HepG2 (cell line): ENCODE results near the gene AP5Z1. TPM values are rescaled to one million over a fixed set of nuclear protein-coding genes. Genes with fewer than 3 reads are reported as not detected.
A peak's percentile ranks its signal among the peaks of the same experiment; 100 is the strongest.

ENCODE experiments used
- ATAC-seq: fragments of 200-7000 bp; cut with Tn5 transposase; 3 replicates; pipeline ENCODE4 v1.9.1; 2020; ENCODE audit warnings: mild to moderate bottlenecking, moderate library complexity
- BruUV-seq: library from RNA; stranded (reverse); fragments of 400-500 nt; replicated peaks from 2 replicates; lab custom pipeline; 2021; lab: Mats Ljungman, UMichigan
- CTCF ChIA-PET: fragments of 300-600 bp; formaldehyde crosslinking; extraction: SDS; loops from one replicate; lab custom pipeline; 2021; ENCODE audit warnings: low total read pairs, inconsistent platforms, low intra/inter-chr PET ratio; lab: Yijun Ruan, JAX
- POLR2A ChIA-PET: fragments of 350-600 bp; sonication (Branson Sonifier 250); formaldehyde crosslinking; loops from one replicate; lab custom pipeline; 2020; ENCODE audit warnings: antibody characterized with exemption, inconsistent platforms; lab: Yijun Ruan, JAX
- DNase-seq: peaks from one replicate; pipeline ENCODE4 v3.0.0-alpha.2; 2015; ENCODE audit warnings: low spot score
- FAIRE-seq: peaks from 3 replicates; lab custom pipeline; 2011; peaks lifted over from hg19 to GRCh38; lab: Jason Lieb, UNC
- H2AFZ ChIP-seq: one replicate; pipeline ENCODE4 v1.6.1; 2011; ENCODE audit warnings: low read length, inconsistent platforms
- H3K27ac ChIP-seq: fragments of 300-600 bp; 3 replicates; pipeline ENCODE4 v1.8.0; 2011; ENCODE audit warnings: mixed run types, mild to moderate bottlenecking, mixed read lengths, low read length, inconsistent platforms; ENCODE audit not compliant: insufficient read depth; ENCODE audit errors: extremely low read length
- H3K27me3 ChIP-seq, 2 experiments: fragments of 200-600 bp in 1 of 2; 2 replicates in 1 of 2; 3 replicates in 1 of 2; pipeline versions ENCODE4 v1.6.0 to v1.8.0; 2011; ENCODE audit warnings: low read length in 2 of 2, mild to moderate bottlenecking in 2 of 2, moderate library complexity in 2 of 2, inconsistent platforms in 1 of 2; ENCODE audit not compliant: insufficient read depth in 2 of 2, control insufficient read depth in 1 of 2
- H3K36me3 ChIP-seq, 2 experiments: fragments of 200-600 bp in 1 of 2; replicated peaks in 1 of 2; 2 replicates in 1 of 2; 3 replicates in 1 of 2; pipeline versions ENCODE4 v1.5.1 to v1.8.0; 2011; ENCODE audit warnings: low read length in 2 of 2, inconsistent platforms in 1 of 2; ENCODE audit not compliant: insufficient read depth in 2 of 2, control insufficient read depth in 1 of 2
- H3K4me1 ChIP-seq: 2 replicates; pipeline ENCODE4 v1.5.1; 2012; ENCODE audit warnings: low read length, inconsistent platforms; ENCODE audit not compliant: insufficient read depth
- H3K4me2 ChIP-seq: 2 replicates; pipeline ENCODE4 v1.6.0; 2011; ENCODE audit warnings: low read depth, low read length, inconsistent platforms
- H3K4me3 ChIP-seq, 3 experiments: fragments of 200-600 bp in 1 of 3; sonication (generic), shearing (Covaris generic) in 1 of 3; replicated peaks in 1 of 3; 2 replicates each; pipeline ENCODE4 v1.5.1; 2011 to 2016; ENCODE audit warnings: low read length in 3 of 3, inconsistent platforms in 2 of 3, low read depth in 2 of 3, mild to moderate bottlenecking in 2 of 3, control low read depth in 1 of 3, mixed read lengths in 1 of 3; ENCODE audit not compliant: insufficient read depth in 1 of 3
- H3K79me2 ChIP-seq: one replicate; pipeline ENCODE4 v1.6.1; 2011; ENCODE audit warnings: low read length, inconsistent platforms; ENCODE audit not compliant: insufficient read depth
- H3K9ac ChIP-seq: 2 replicates; pipeline ENCODE4 v1.6.0; 2011; ENCODE audit warnings: mild to moderate bottlenecking, low read depth, low read length, inconsistent platforms; ENCODE audit not compliant: insufficient read depth
- H3K9me3 ChIP-seq: 2 replicates; pipeline ENCODE4 v1.5.1; 2012; ENCODE audit warnings: mild to moderate bottlenecking, low read length
- H4K20me1 ChIP-seq: 2 replicates; pipeline ENCODE4 v1.6.0; 2011; ENCODE audit warnings: inconsistent platforms, mild to moderate bottlenecking, low read length, moderate library complexity; ENCODE audit not compliant: insufficient read depth
- AGO2 ChIP-seq: fragments of 200-400 bp; formaldehyde crosslinking; optimal IDR thresholded peaks from 2 replicates; pipeline ENCODE3; 2017; ENCODE audit warnings: mild to moderate bottlenecking, low read depth, low read length, moderate library complexity
- CTCF ChIP-seq: sonication (generic); formaldehyde crosslinking; IDR thresholded peaks from 2 replicates; pipeline ENCODE4 v1.5.0; 2020; ENCODE audit warnings: mild to moderate bottlenecking, missing genetic modification reagents, moderate library complexity
- DNMT1 ChIP-seq: sonication (generic); formaldehyde crosslinking; IDR thresholded peaks from 2 replicates; pipeline ENCODE4 v1.5.1; 2020; ENCODE audit warnings: mild to moderate bottlenecking, missing genetic modification reagents
- EED ChIP-seq: sonication (generic); formaldehyde crosslinking; IDR thresholded peaks from 2 replicates; pipeline ENCODE4 v1.5.0; 2020; ENCODE audit warnings: mild to moderate bottlenecking, missing genetic modification reagents
- RAD21 ChIP-seq: fragments of 450-650 bp; formaldehyde crosslinking; IDR thresholded peaks from 2 replicates; pipeline ENCODE4 v1.5.0; 2020; ENCODE audit warnings: mild to moderate bottlenecking
- SP1 ChIP-seq, 2 experiments: fragments of 450-650 bp in 1 of 2; sonication (generic) in 1 of 2; formaldehyde crosslinking in 1 of 2; IDR thresholded peaks; 2 replicates each; pipeline versions ENCODE4 v1.4.0 to v1.6.1; 2016 to 2020; ENCODE audit warnings: missing genetic modification reagents in 1 of 2
- TEAD3 ChIP-seq: optimal IDR thresholded peaks from 2 replicates; pipeline ENCODE3; 2016; ENCODE audit warnings: borderline replicate concordance
- ZBTB33 ChIP-seq: sonication (generic); formaldehyde crosslinking; IDR thresholded peaks from 2 replicates; pipeline ENCODE4 v1.4.0; 2020; ENCODE audit warnings: missing genetic modification reagents
- ZBTB38 ChIP-seq: sonication (generic); formaldehyde crosslinking; IDR thresholded peaks from 2 replicates; pipeline ENCODE4 v1.5.1; 2020; ENCODE audit warnings: mild to moderate bottlenecking, missing genetic modification reagents
- ZNF724P ChIP-seq: sonication (generic); formaldehyde crosslinking; IDR thresholded peaks from 2 replicates; pipeline ENCODE4 v1.8.0; 2022; ENCODE audit warnings: missing genetic modification reagents, borderline replicate concordance
- WGBS: methylation state at CpG from one replicate; pipeline ENCODE4 v1.1.6; 2017; ENCODE audit warnings: low lambda C conversion rate; 5-methylcytosine and 5-hydroxymethylcytosine counted together
- in situ Hi-C: cut with HindIII; loops from 2 replicates; pipeline ENCODE4 v1.10.0; 2017; ENCODE audit warnings: low pct_unique_long_range_greater_than_20kb; ENCODE audit not compliant: extremely low pct_ligation_motif_present
- intact Hi-C: fragments of 100-400 bp; cut with micrococcal nuclease; formaldehyde crosslinking; loops from one replicate; pipeline ENCODE4 v1.10.0; 2022; ENCODE audit not compliant: unreplicated experiment
- polyA plus RNA-seq, 8 experiments: library from polyadenylated mRNA; depleted of rRNA in 3 of 8; stranded (reverse) in 7 of 8; unstranded in 1 of 8; fragments of >200 nt; fragmentation: Illumina TruSeq in 4 of 8; extraction: Trizol in 4 of 8; gene quantifications; 2 replicates each; pipeline versions ENCODE4 v1.2.1 to v1.2.3, GENCODE V29; 2011 to 2016; ENCODE audit warnings: low read depth in 4 of 8, missing spikeins in 1 of 8, mixed read lengths in 1 of 8; ENCODE audit not compliant: insufficient read depth in 1 of 8
- total RNA-seq, 5 experiments: library from RNA; depleted of rRNA; stranded (reverse); fragments of >200 nt; fragmentation: Illumina TruSeq; extraction: Trizol; gene quantifications; 2 replicates each; pipeline ENCODE4 v1.2.3, GENCODE V29; 2016; ENCODE audit warnings: low read depth in 1 of 5

The AP5Z1 gene
- total and polyA plus RNA-seq, 2 of the 13 experiments (the other 11 are each of a cell fraction or from before 2014, with no cell fraction given): 9.3 to 15.1 TPM

- H3K27ac ChIP-seq: no peak overlapping the region
- CTCF ChIA-PET: no interaction called here
- H2AFZ ChIP-seq: no peak overlapping the region
- no peak overlapping the region for H3K9ac ChIP-seq
- FAIRE-seq (no peak), ATAC-seq (no peak), DNase-seq (no peak)
- no peaks in the 10 kb centered on the region for H3K79me2 ChIP-seq
- TSS peak; percentile 27 for BruUV-seq
- in situ Hi-C loops (loop anchor here (10.0 kb wide), 1 partner anchor 294 kb away; no protein-coding TSS in a partner anchor), intact Hi-C loops (no loop called here)
- H3K9me3 ChIP-seq: no peaks in the 10 kb centered on the region
- no peak overlapping the region for H3K4me3 ChIP-seq
- TF ChIP-seq AGO2 (peak; percentile 26), ZNF724P (no peak)
- H4K20me1 ChIP-seq: no peaks in the 10 kb centered on the region
- WGBS: 100% methylated on average over 6 of the region's 25 CpGs
- H3K27me3 ChIP-seq: no peaks in the 10 kb centered on the region
- H3K36me3 ChIP-seq: peaks cover 10 to 14% of the 10 kb centered on the region in 2 experiments; a peak in 4 of 5 replicates
- POLR2A ChIA-PET: interaction anchor here (1.1 to 2.7 kb wide), 2 partner anchors 16 to 149 kb away, joined by 3 to 17 read pairs; partner anchors contain the start of gene AP5Z1
- H3K4me1 ChIP-seq: peaks cover 9% of the 10 kb centered on the region
- H3K4me2 ChIP-seq: no peak overlapping the region
Observed at GRCh38 chr7:4791101-4791737, 15.8 kb downstream of the AP5Z1 start.

GRCh38 chr7:4791738-4792536 lies 16.5 kb downstream of the AP5Z1 start:
- peak; percentile 69 for ATAC-seq
- no peaks in the 10 kb centered on the region for H3K27me3 ChIP-seq
- H3K27ac ChIP-seq: no peak overlapping the region
- H2AFZ ChIP-seq: no peak overlapping the region
- peaks cover 10% of the 10 kb centered on the region in 2 experiments; a peak in 4 of 5 replicates for H3K36me3 ChIP-seq
- ChIA-PET CTCF (no interaction called here), POLR2A (interaction anchor here (0.6 to 2.7 kb wide), 3 partner anchors 17 to 150 kb away, joined by 3 to 17 read pairs (median 3); partner anchors contain the start of gene AP5Z1)
- no peak overlapping the region for H3K9ac ChIP-seq
- no peak overlapping the region for H3K4me2 ChIP-seq
- H3K9me3 ChIP-seq: no peaks in the 10 kb centered on the region
- WGBS: 81% methylated on average over 33 of the region's 50 CpGs
- H3K79me2 ChIP-seq: no peaks in the 10 kb centered on the region
- no peak for FAIRE-seq
- intact Hi-C loops (no loop called here), in situ Hi-C loops (loop anchor here (10.0 kb wide), 1 partner anchor 293 kb away; no protein-coding TSS in a partner anchor)
- no peaks in the 10 kb centered on the region for H4K20me1 ChIP-seq
- peaks cover 9% of the 10 kb centered on the region for H3K4me1 ChIP-seq
- DNase-seq: peak; percentile 23
- H3K4me3 ChIP-seq: no peak overlapping the region
- no TSS peak for BruUV-seq
- 0 out of 2 replicates have a peak, but pooled peaks have one; percentile 3 for TF ChIP-seq ZBTB38 (CRISPR knock-in tag)
- TF ChIP-seq DNMT1: 0 out of 2 replicates have a peak, but pooled peaks have one; percentile 29
- peak; percentile 68 for TF ChIP-seq CTCF (CRISPR knock-in tag)
- peak; percentile 86 for TF ChIP-seq ZBTB33
- no peak for TF ChIP-seq EED
- no peak for TF ChIP-seq SP1 (IDR thresholded peaks at IDR 0.05)
- TF ChIP-seq SP1 (CRISPR knock-in tag; IDR thresholded peaks at IDR 0.05): 0 out of 2 replicates have a peak, but pooled peaks have one; percentile 56
- TF ChIP-seq TEAD3 (CRISPR knock-in tag): no peak
- TF ChIP-seq RAD21 (CRISPR knock-in tag): 0 out of 2 replicates have a peak, but pooled peaks have one; percentile 35
